Suprapubic skin (tissue), 4 donors: Measurements from ENCODE around the gene MAN1C1. TPM values are rescaled to one million over a fixed set of nuclear protein-coding genes. Genes with fewer than 3 reads are reported as not detected.

Experiments used
- DNase-seq, 2 donors: peaks; one replicate each; pipeline ENCODE4 v3.0.0-alpha.2; 2019; ENCODE audit warnings: low spot score in 2 of 2
- H3K27ac ChIP-seq: fragments of 200-600 bp; sonication (generic); one replicate; pipeline ENCODE4 v1.5.1; 2019
- H3K27me3 ChIP-seq: fragments of 200-600 bp; sonication (generic); one replicate; pipeline ENCODE4 v1.5.1; 2019
- H3K36me3 ChIP-seq: fragments of 200-600 bp; sonication (generic); one replicate; pipeline ENCODE4 v1.5.1; 2019
- H3K4me1 ChIP-seq: fragments of 200-600 bp; sonication (generic); one replicate; pipeline ENCODE4 v1.5.1; 2019
- H3K4me3 ChIP-seq: fragments of 200-600 bp; sonication (generic); one replicate; pipeline ENCODE4 v1.5.1; 2019; ENCODE audit warnings: mild to moderate bottlenecking
- H3K9me3 ChIP-seq: fragments of 200-600 bp; sonication (generic); one replicate; pipeline ENCODE4 v1.5.1; 2019
- EP300 ChIP-seq: sonication (generic); formaldehyde crosslinking; IDR thresholded peaks from one replicate; pipeline ENCODE4 v1.6.1; 2017; ENCODE audit warnings: antibody characterized with exemption
- POLR2A ChIP-seq, 2 donors: fragments of 450-650 bp; IDR thresholded peaks; one replicate each; pipeline ENCODE4 v1.6.1; 2017; ENCODE audit warnings: antibody characterized with exemption in 2 of 2, mild to moderate bottlenecking in 2 of 2, moderate library complexity in 2 of 2
- POLR2AphosphoS5 ChIP-seq, 3 donors: sonication (generic); formaldehyde crosslinking; IDR thresholded peaks; one replicate each; pipeline ENCODE4 v1.6.1; 2017; ENCODE audit warnings: antibody characterized with exemption in 3 of 3
- WGBS: methylation state at CpG from one replicate; pipeline ENCODE4 v1.1.5; 2018; 5-methylcytosine and 5-hydroxymethylcytosine counted together
- total RNA-seq, 4 donors: library from RNA; depleted of rRNA; stranded (reverse); fragments of >200 nt; gene quantifications; one replicate each; pipeline ENCODE4 v1.1.0, GENCODE V29; 2016
- TF ChIP-seq, protein P1 (sequence below), 2 donors: fragments of 200-600 bp in 1 of 2; fragments of 450-650 bp in 1 of 2; sonication (generic) in 1 of 2; IDR thresholded peaks; one replicate each; pipeline ENCODE4 v1.5.1; 2016 to 2019; ENCODE audit warnings: antibody characterized with exemption in 2 of 2, mild to moderate bottlenecking in 1 of 2, moderate library complexity in 1 of 2

The MAN1C1 gene
- total RNA-seq = 10 to 100 TPM in 1 of 4 donors, 1 to 10 TPM in 3; 7.3 to 15.2 (median 8.0) TPM

DNA sequence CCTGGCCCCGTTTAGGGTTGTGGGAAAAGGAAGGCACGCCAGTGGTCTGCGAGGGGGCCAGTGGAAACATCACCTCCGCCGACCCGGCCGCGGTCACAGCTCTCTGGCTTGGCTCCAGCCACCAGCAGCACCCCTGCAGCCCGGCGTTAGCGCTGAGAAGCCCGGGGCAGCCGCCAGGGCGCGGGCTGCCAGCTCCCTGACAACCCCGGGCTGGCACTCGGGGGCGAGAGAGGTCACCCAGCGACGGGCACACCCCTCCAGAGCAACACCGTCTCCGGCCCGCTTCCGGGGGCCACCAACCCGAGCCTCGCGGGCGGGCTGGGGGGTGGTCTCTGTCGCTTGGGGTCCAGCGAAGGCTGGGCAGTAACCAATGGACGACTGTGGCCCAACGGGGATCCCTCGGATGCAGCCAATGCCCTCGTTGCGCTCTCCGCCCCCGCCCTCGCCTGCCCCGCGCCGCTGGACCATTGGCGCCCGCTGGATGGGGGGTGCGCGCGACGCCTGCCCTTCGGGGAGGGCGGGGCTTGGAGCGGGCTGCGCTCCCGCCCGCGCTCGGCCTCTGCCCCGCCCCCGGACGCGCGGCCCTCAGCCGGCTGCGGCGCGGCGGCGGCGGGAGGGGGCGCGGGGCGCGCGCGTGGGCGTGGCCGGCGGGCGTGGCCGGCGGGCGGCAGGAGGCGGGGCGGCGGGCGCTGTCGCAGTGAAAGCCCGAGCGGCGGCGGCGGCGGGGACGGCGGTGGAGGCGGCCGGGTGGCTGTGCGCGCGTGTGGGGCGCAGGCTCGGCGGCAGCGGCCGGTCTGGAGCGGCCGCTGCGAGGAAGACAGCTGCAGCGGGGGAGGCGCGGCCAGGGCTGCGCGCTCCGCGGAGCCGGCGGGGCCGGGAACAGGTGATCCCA, at the start of gene MAN1C1:
MAN1C1 (plus strand) TSS at position 697 of the 892 bp plus-strand sequence. CDS start 1,007 bp downstream, outside the sequence.
- peak; percentile 90 to 91 for DNase-seq
- WGBS = 2% methylated on average over 16 of the region's 116 CpGs
- Histone ChIP-seq H3K4me3 (peak within 1 kb of the TSS; percentile 84), H3K36me3 (no peaks in the 10 kb centered on the region), H3K9me3 (no peaks in the 10 kb centered on the region), H3K27ac (peak within 1 kb of the TSS; percentile 39), H3K27me3 (no peaks in the 10 kb centered on the region), H3K4me1 (peaks cover 45% of the 10 kb centered on the region)
- TF ChIP-seq POLR2AphosphoS5 (IDR thresholded peaks at IDR 0.05) (peak in 1 of 3 donors; percentile 11), EP300 (no peak)

DNA sequence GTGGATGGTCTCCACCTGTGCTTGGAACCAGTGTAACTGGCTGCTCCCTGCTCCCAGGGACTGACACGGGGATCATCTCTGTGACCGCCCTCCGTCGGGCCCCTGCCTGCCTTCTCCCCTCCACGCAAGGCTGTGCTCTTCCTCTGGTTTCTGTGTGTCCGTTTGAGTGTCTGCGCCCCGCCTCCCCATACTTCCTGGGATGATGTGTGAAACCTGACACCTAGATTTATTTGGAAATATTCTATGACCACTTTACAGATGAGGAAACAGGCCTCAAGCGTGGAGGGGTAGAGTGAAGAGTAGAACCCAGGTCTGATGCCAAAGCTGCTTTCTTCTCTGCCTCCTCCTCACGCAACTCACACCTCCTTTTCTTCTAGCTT, 48.9 kb upstream of the MAN1C1 start:
- H3K27ac ChIP-seq = peak overlapping the region; percentile 77
- no peak for DNase-seq
- TF ChIP-seq POLR2AphosphoS5 (IDR thresholded peaks at IDR 0.05) = no peak
- no peak for TF ChIP-seq EP300
- TF ChIP-seq, protein P1, sequence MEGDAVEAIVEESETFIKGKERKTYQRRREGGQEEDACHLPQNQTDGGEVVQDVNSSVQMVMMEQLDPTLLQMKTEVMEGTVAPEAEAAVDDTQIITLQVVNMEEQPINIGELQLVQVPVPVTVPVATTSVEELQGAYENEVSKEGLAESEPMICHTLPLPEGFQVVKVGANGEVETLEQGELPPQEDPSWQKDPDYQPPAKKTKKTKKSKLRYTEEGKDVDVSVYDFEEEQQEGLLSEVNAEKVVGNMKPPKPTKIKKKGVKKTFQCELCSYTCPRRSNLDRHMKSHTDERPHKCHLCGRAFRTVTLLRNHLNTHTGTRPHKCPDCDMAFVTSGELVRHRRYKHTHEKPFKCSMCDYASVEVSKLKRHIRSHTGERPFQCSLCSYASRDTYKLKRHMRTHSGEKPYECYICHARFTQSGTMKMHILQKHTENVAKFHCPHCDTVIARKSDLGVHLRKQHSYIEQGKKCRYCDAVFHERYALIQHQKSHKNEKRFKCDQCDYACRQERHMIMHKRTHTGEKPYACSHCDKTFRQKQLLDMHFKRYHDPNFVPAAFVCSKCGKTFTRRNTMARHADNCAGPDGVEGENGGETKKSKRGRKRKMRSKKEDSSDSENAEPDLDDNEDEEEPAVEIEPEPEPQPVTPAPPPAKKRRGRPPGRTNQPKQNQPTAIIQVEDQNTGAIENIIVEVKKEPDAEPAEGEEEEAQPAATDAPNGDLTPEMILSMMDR (IDR thresholded peaks at IDR 0.05) = no peak
- no peak for TF ChIP-seq POLR2A (IDR thresholded peaks at IDR 0.05)
- H3K9me3 ChIP-seq = no peaks in the 10 kb centered on the region
- 56% methylated on average over 10 of the region's 10 CpGs for WGBS
- H3K4me3 ChIP-seq = no peak overlapping the region
- no peaks in the 10 kb centered on the region for H3K27me3 ChIP-seq
- peaks cover 33% of the 10 kb centered on the region for H3K36me3 ChIP-seq
- H3K4me1 ChIP-seq = peaks cover 42% of the 10 kb centered on the region

DNA sequence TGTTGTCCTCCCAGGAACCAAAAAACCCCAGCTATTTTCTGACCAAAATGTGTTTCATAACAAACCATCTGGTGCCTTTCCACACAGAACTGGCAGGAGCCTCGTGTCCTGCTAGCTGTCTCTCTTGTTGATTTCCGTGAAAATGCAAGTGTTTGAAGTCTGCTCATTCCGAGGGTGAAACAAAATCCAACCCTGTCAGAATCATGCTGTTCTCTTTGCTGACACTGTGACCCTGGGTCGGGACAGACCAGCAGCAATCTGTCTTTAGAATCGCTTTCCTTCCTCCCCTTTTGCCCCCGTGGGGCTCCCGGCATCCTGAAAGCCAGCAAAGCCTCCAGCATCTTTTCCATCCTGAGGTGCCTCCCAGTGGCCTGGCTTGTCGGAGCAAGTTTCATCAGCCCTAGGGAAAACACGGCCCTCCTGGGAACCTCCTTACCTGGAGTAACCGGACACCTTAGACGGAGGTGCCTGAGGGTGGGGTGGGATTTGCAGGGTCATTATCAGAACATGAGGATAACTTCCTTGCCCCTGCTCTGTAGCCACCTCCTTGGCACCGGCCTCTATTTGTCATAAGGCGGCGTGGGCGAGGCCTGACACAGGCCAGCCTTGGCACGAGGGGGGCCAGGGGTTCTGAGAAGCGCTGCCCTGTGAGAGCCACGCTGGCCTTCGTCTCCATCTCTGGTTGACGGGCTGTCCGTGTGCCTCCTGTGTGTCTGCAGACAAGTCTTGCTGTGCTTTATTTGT, 48.3 kb upstream of the MAN1C1 start:
- peaks cover 27% of the 10 kb centered on the region for H3K36me3 ChIP-seq
- H3K4me1 ChIP-seq = peaks cover 44% of the 10 kb centered on the region
- TF ChIP-seq, protein P1 (IDR thresholded peaks at IDR 0.05) = no peak
- peak in 1 of 3 donors; percentile 19 for TF ChIP-seq POLR2AphosphoS5 (IDR thresholded peaks at IDR 0.05)
- DNase-seq = peak in 1 of 2 donors; percentile 82
- WGBS = 19% methylated on average over 12 of the region's 21 CpGs
- H3K4me3 ChIP-seq = no peak overlapping the region
- no peaks in the 10 kb centered on the region for H3K9me3 ChIP-seq
- H3K27me3 ChIP-seq = no peaks in the 10 kb centered on the region
- H3K27ac ChIP-seq = peak overlapping the region; percentile 77

DNA sequence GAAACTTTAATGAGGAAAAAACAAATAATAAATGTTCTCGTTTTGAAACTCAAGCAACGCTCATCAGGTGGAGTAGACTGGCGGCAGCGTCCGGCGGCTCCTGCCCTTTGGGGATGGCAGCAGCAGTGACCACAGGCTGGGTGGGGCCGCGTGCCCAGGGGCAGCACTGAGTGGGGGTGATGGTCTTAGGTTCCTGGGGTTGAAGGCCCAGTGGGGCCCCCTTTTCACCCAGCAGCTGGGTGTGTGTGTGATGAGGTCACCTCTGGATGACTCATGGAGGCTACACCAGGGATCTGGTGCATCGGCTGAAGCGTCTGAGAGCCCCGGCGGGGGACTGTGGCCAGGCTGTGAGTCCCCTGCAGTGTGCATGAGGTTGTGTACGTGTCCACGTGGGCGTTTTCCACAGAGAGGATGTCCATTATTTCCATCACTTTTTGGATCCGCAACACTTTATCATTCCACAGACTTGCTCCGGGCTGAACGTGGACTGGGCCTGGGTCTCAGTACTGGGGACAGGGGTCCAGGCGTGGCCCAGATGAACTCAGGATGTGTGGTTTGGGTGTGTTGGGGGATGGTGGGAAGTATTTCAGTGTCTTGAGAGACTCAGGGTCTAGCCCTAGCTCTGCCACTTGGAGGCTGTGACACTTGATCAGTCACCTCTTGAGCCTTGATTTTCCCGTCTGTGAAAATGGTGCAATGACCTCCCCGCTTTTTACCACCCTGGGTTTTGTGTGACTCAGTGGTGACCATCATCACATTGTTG, 47.6 kb upstream of the MAN1C1 start:
- TF ChIP-seq POLR2AphosphoS5 (IDR thresholded peaks at IDR 0.05) = no peak
- no peak for TF ChIP-seq EP300
- TF ChIP-seq, protein P1 (IDR thresholded peaks at IDR 0.05) = no peak
- TF ChIP-seq POLR2A (IDR thresholded peaks at IDR 0.05) = no peak
- no peaks in the 10 kb centered on the region for H3K27me3 ChIP-seq
- H3K4me1 ChIP-seq = peaks cover 50% of the 10 kb centered on the region
- WGBS = 49% methylated on average over 20 of the region's 21 CpGs
- DNase-seq = no peak
- peaks cover 20% of the 10 kb centered on the region for H3K36me3 ChIP-seq
- H3K9me3 ChIP-seq = no peaks in the 10 kb centered on the region
- H3K27ac ChIP-seq = peak overlapping the region; percentile 77
- H3K4me3 ChIP-seq = no peak overlapping the region

DNA sequence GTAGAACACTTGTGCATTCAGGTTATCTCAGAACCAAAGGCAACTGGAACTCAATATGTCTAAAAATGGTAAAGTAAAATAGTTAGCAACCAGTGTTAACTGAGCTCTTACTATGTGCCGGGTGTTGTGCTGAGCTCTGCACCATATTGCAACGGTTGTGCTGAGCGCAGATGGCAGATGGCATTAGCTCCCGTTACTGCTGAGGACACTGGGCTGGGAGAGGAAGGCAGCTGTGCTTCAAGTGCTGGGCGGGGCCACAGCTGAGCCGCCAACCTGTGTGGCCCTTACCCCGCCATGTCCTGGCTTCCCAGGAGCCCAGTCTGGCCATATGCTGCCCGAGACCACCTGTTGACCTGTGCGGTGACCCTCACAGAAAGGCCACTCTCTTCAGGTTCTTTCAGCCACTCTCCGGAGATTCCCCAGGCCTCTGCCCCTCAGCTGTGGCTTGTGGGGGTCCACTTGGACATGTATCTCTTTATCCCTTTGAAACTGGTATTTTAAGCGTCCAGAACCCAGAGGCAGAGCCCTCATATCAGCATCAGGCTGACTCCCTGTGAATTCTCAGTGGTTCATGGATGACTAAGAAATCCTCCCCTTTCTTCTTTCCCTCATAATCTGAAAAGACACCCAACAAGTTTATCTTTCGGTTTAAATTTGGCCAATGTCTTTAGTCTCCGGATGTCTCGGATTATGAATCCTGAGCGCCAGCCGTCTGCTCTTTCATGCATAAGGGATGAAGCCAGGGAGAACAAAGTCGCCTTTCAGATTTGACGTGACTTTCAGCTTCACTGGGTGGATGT, 46.8 kb upstream of the MAN1C1 start:
- Histone ChIP-seq H3K9me3 (no peaks in the 10 kb centered on the region), H3K36me3 (peaks cover 14% of the 10 kb centered on the region), H3K27me3 (no peaks in the 10 kb centered on the region), H3K4me1 (peaks cover 50% of the 10 kb centered on the region), H3K4me3 (no peak overlapping the region), H3K27ac (no peak overlapping the region)
- TF ChIP-seq POLR2A (IDR thresholded peaks at IDR 0.05) = no peak
- no peak for TF ChIP-seq EP300
- TF ChIP-seq, protein P1 (IDR thresholded peaks at IDR 0.05) = no peak
- TF ChIP-seq POLR2AphosphoS5 (IDR thresholded peaks at IDR 0.05) = no peak
- WGBS = 78% methylated on average over 12 of the region's 18 CpGs
- DNase-seq = no peak
